GM21576 (cell line): ENCODE data around the gene DCDC1.

Experiments
- ATAC-seq: cut with Tn5 transposase; IDR thresholded peaks from one replicate; pipeline ENCODE4 v1.9.1; 2021; ENCODE audit warnings: mild to moderate bottlenecking, moderate library complexity; ENCODE audit not compliant: unreplicated experiment

Gene DCDC1

GRCh38 chr11:30861064-30861463 lies 508.5 kb downstream of the DCDC1 start:
- ATAC-seq, result no peak

GRCh38 chr11:30860146-30860545 lies 509.4 kb downstream of the DCDC1 start:
- no peak for ATAC-seq

GRCh38 chr11:30859669-30860068 lies 509.9 kb downstream of the DCDC1 start:
- ATAC-seq, result no peak

GRCh38 chr11:30855383-30856006 lies 514.0 kb downstream of the DCDC1 start:
- no peak for ATAC-seq

GRCh38 chr11:30853439-30853838 lies 516.1 kb downstream of the DCDC1 start:
- ATAC-seq, result no peak

GRCh38 chr11:30852645-30853044 lies 516.9 kb downstream of the DCDC1 start:
- no peak for ATAC-seq

- no peak for ATAC-seq
Observed at GRCh38 chr11:30852091-30852490, 517.4 kb downstream of the DCDC1 start.

GRCh38 chr11:30837252-30837651 lies 532.3 kb downstream of the DCDC1 start:
- no peak for ATAC-seq

- ATAC-seq, result no peak
Observed at GRCh38 chr11:30832831-30833230, 536.7 kb downstream of the DCDC1 start.

- no peak for ATAC-seq
Observed at GRCh38 chr11:30830681-30831080, 538.9 kb downstream of the DCDC1 start.

GRCh38 chr11:30826911-30827310 lies 542.6 kb downstream of the DCDC1 start:
- ATAC-seq, result no peak

GRCh38 chr11:30825723-30826122 lies 543.8 kb downstream of the DCDC1 start:
- ATAC-seq, result no peak

GRCh38 chr11:30823119-30823518 lies 546.4 kb downstream of the DCDC1 start:
- no peak for ATAC-seq

GRCh38 chr11:30821438-30821965 lies 548.0 kb downstream of the DCDC1 start:
- no peak for ATAC-seq

GRCh38 chr11:30818721-30819120 lies 550.8 kb downstream of the DCDC1 start:
- no peak for ATAC-seq

- ATAC-seq, result no peak
Observed at GRCh38 chr11:30816959-30817880, 552.3 kb downstream of the DCDC1 start.

GRCh38 chr11:30815619-30816018 lies 553.9 kb downstream of the DCDC1 start:
- ATAC-seq, result no peak

- no peak for ATAC-seq
Observed at GRCh38 chr11:30814737-30815136, 554.8 kb downstream of the DCDC1 start.
